ENCODE results near the gene FAM124B.

Gene FAM124B

GRCh38 chr2:224343226-224343625 lies 58.7 kb downstream of the FAM124B start:
- no peaks in the 10 kb centered on the region for H3K9me3 ChIP-seq (ENCODE audit: low read length)
- H3K9me2 ChIP-seq (ENCODE audit: low read depth, low read length), result no peaks in the 10 kb centered on the region
- no peak overlapping the region for H3K4me2 ChIP-seq (ENCODE audit: low read length)
- H4K20me1 ChIP-seq (ENCODE audit: insufficient read depth, low read length), result no peaks in the 10 kb centered on the region
- H3K9ac ChIP-seq (ENCODE audit: low read length), result no peak overlapping the region
- H3K27me3 ChIP-seq (ENCODE audit: insufficient read depth, low read length), result no peaks in the 10 kb centered on the region
- H3K27ac ChIP-seq (ENCODE audit: low read depth, low read length, poor library complexity, severe bottlenecking), result no peak overlapping the region
- H3K4me1 ChIP-seq (ENCODE audit: insufficient read depth, low read length, severe bottlenecking), result no peaks in the 10 kb centered on the region
- no peak overlapping the region for H2AFZ ChIP-seq (ENCODE audit: low read length)
- no peaks in the 10 kb centered on the region for H3K79me2 ChIP-seq (ENCODE audit: insufficient read depth, low read length)
- no peak overlapping the region for H3K4me3 ChIP-seq (ENCODE audit: low read depth, low read length, poor library complexity, severe bottlenecking)
- TF ChIP-seq EZH2 (IDR thresholded peaks at IDR 0.05; ENCODE audit: borderline replicate concordance, low read length) (no peak), CTCF (IDR thresholded peaks at IDR 0.05; ENCODE audit: low read length) (no peak)
- no peaks in the 10 kb centered on the region for H3F3A ChIP-seq (ENCODE audit: insufficient read depth, low read length)
- H3K36me3 ChIP-seq (ENCODE audit: insufficient read depth, low read length), result no peaks in the 10 kb centered on the region

GRCh38 chr2:224335991-224336390 lies 65.9 kb downstream of the FAM124B start:
- Histone ChIP-seq H3K79me2 (ENCODE audit: insufficient read depth, low read length) (no peaks in the 10 kb centered on the region), H3K4me2 (ENCODE audit: low read length) (no peak overlapping the region), H3K4me3 (ENCODE audit: low read depth, low read length, poor library complexity, severe bottlenecking) (no peak overlapping the region), H3K27ac (ENCODE audit: low read depth, low read length, poor library complexity, severe bottlenecking) (no peak overlapping the region), H3K4me1 (ENCODE audit: insufficient read depth, low read length, severe bottlenecking) (no peaks in the 10 kb centered on the region), H3K27me3 (ENCODE audit: insufficient read depth, low read length) (no peaks in the 10 kb centered on the region), H3F3A (ENCODE audit: insufficient read depth, low read length) (no peaks in the 10 kb centered on the region), H2AFZ (ENCODE audit: low read length) (no peak overlapping the region), H4K20me1 (ENCODE audit: insufficient read depth, low read length) (no peaks in the 10 kb centered on the region), H3K9me3 (ENCODE audit: low read length) (no peaks in the 10 kb centered on the region), H3K36me3 (ENCODE audit: insufficient read depth, low read length) (no peaks in the 10 kb centered on the region), H3K9ac (ENCODE audit: low read length) (no peak overlapping the region), H3K9me2 (ENCODE audit: low read depth, low read length) (no peaks in the 10 kb centered on the region)
- TF ChIP-seq CTCF (IDR thresholded peaks at IDR 0.05; ENCODE audit: low read length), result no peak
- no peak for TF ChIP-seq EZH2 (IDR thresholded peaks at IDR 0.05; ENCODE audit: borderline replicate concordance, low read length)

- Histone ChIP-seq H3F3A (ENCODE audit: insufficient read depth, low read length) (no peaks in the 10 kb centered on the region), H3K9me2 (ENCODE audit: low read depth, low read length) (no peaks in the 10 kb centered on the region), H2AFZ (ENCODE audit: low read length) (no peak overlapping the region), H3K9ac (ENCODE audit: low read length) (no peak overlapping the region), H3K27me3 (ENCODE audit: insufficient read depth, low read length) (no peaks in the 10 kb centered on the region), H3K79me2 (ENCODE audit: insufficient read depth, low read length) (no peaks in the 10 kb centered on the region), H3K27ac (ENCODE audit: low read depth, low read length, poor library complexity, severe bottlenecking) (no peak overlapping the region), H3K9me3 (ENCODE audit: low read length) (no peaks in the 10 kb centered on the region), H4K20me1 (ENCODE audit: insufficient read depth, low read length) (no peaks in the 10 kb centered on the region), H3K4me3 (ENCODE audit: low read depth, low read length, poor library complexity, severe bottlenecking) (no peak overlapping the region), H3K4me1 (ENCODE audit: insufficient read depth, low read length, severe bottlenecking) (no peaks in the 10 kb centered on the region), H3K4me2 (ENCODE audit: low read length) (no peak overlapping the region), H3K36me3 (ENCODE audit: insufficient read depth, low read length) (no peaks in the 10 kb centered on the region)
- TF ChIP-seq EZH2 (IDR thresholded peaks at IDR 0.05; ENCODE audit: borderline replicate concordance, low read length), result no peak
- TF ChIP-seq CTCF (IDR thresholded peaks at IDR 0.05; ENCODE audit: low read length), result no peak
Measured at GRCh38 chr2:224334726-224335125, 67.2 kb downstream of the FAM124B start.

Measured in OCI-LY1 (cell line).